Liver (tissue), 3 donors: ENCODE measurements around the gene MT1E.

ENCODE experiments used
- CTCF ChIP-seq: fragments of 150-350 bp; IDR thresholded peaks from 2 replicates; pipeline ENCODE4 v1.5.1; 2017; ENCODE audit warnings: improper control_type of control experiment, low read depth, low read length; ENCODE audit not compliant: missing input control
- EGR1 ChIP-seq, 2 donors: IDR thresholded peaks; 2 replicates each; pipeline ENCODE4 v1.6.1; 2016 to 2018; ENCODE audit warnings: antibody characterized with exemption in 2 of 2, low read depth in 2 of 2
- FOXA2 ChIP-seq: IDR thresholded peaks from 2 replicates; pipeline ENCODE4 v1.6.1; 2016; ENCODE audit warnings: antibody characterized with exemption
- GABPA ChIP-seq, 2 donors: IDR thresholded peaks in 1 of 2; conservative IDR thresholded peaks in 1 of 2; 2 replicates each; pipeline ENCODE4 v1.6.1; 2016; ENCODE audit warnings: antibody characterized with exemption in 2 of 2, mild to moderate bottlenecking in 1 of 2, moderate library complexity in 1 of 2
- JUND ChIP-seq, 2 donors: IDR thresholded peaks; 2 replicates each; pipeline ENCODE4 v1.6.1; 2016; ENCODE audit warnings: antibody characterized with exemption in 2 of 2
- SP1 ChIP-seq: IDR thresholded peaks from 2 replicates; pipeline ENCODE4 v1.6.1; 2018; ENCODE audit warnings: antibody characterized with exemption, mild to moderate bottlenecking
- TAF1 ChIP-seq: conservative IDR thresholded peaks from 2 replicates; pipeline ENCODE4 v1.6.1; 2016; ENCODE audit warnings: antibody characterized with exemption, mild to moderate bottlenecking
- YY1 ChIP-seq: IDR thresholded peaks from 2 replicates; pipeline ENCODE4 v1.6.1; 2016; ENCODE audit warnings: antibody characterized with exemption, mild to moderate bottlenecking
- TF ChIP-seq, protein P1 (sequence below): IDR thresholded peaks from 2 replicates; pipeline ENCODE4 v1.6.1; 2016; ENCODE audit warnings: antibody characterized with exemption
- TF ChIP-seq, protein P2 (sequence below): IDR thresholded peaks from 2 replicates; pipeline ENCODE4 v1.6.1; 2016; ENCODE audit warnings: antibody characterized with exemption, mild to moderate bottlenecking
- donor health status: healthy.
- donor health status: healthy.

DNA sequence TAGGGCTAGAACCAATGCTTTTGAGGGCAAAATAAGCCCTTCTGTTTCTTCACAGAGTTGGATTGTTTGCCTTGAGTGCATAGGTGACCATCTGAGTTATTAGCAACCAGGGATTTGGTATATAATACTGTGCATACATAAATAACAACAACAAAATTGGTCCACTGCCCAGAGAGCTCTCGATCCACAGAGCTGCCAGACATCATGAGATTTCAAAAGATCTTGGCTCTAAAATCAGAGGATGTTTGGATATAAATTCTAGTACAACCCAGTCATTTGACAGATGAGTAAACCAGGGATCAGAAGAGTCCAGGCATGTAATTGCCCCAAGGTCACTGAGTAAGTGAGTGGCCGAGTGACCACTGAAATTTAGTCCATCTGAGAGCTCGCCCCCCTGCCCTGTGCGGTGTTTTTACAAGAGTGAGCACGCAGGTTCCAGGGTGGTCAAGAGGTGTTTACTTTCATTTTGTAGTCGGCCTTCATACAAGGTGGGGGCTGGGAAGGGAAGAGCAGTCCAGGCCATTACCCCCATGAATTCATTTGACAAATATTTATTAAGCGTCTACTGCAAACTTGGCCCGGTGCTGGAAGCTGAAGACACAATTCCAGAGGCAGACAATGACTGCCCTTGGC is 19.0 kb upstream of the MT1E start:
- TF ChIP-seq CTCF = no peak
- TF ChIP-seq JUND (IDR thresholded peaks at IDR 0.05) = peak in 1 of 2 donors; percentile 54
- peak in 1 of 2 donors; percentile 6 for TF ChIP-seq EGR1 (IDR thresholded peaks at IDR 0.05; ENCODE audit: low read depth in 2 of 2)
- TF ChIP-seq, protein P1, sequence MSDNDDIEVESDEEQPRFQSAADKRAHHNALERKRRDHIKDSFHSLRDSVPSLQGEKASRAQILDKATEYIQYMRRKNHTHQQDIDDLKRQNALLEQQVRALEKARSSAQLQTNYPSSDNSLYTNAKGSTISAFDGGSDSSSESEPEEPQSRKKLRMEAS = no peak
- no peak for TF ChIP-seq GABPA (IDR thresholded peaks at IDR 0.05 in 1 of 2, conservative IDR thresholded peaks at IDR 0.05 in 1 of 2)
- peak; percentile 55 for TF ChIP-seq TAF1
- no peak for TF ChIP-seq SP1
- TF ChIP-seq, protein P2, sequence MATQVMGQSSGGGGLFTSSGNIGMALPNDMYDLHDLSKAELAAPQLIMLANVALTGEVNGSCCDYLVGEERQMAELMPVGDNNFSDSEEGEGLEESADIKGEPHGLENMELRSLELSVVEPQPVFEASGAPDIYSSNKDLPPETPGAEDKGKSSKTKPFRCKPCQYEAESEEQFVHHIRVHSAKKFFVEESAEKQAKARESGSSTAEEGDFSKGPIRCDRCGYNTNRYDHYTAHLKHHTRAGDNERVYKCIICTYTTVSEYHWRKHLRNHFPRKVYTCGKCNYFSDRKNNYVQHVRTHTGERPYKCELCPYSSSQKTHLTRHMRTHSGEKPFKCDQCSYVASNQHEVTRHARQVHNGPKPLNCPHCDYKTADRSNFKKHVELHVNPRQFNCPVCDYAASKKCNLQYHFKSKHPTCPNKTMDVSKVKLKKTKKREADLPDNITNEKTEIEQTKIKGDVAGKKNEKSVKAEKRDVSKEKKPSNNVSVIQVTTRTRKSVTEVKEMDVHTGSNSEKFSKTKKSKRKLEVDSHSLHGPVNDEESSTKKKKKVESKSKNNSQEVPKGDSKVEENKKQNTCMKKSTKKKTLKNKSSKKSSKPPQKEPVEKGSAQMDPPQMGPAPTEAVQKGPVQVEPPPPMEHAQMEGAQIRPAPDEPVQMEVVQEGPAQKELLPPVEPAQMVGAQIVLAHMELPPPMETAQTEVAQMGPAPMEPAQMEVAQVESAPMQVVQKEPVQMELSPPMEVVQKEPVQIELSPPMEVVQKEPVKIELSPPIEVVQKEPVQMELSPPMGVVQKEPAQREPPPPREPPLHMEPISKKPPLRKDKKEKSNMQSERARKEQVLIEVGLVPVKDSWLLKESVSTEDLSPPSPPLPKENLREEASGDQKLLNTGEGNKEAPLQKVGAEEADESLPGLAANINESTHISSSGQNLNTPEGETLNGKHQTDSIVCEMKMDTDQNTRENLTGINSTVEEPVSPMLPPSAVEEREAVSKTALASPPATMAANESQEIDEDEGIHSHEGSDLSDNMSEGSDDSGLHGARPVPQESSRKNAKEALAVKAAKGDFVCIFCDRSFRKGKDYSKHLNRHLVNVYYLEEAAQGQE = no peak
- peak; percentile 80 for TF ChIP-seq YY1
- TF ChIP-seq FOXA2 = no peak
